NCI-H1694 treated with DMSO at 0.1 percent for 48 hours (cell line): ENCODE data around the gene SCAPER.

Source experiments
- DNase-seq: peaks from one replicate; lab custom pipeline; 2025; lab: John Stamatoyannopoulos, UW

SCAPER gene

GRCh38 chr15:76426941-76427340 is 478.2 kb downstream of the SCAPER start:
- DNase-seq, result no peak

GRCh38 chr15:76418352-76419140 is 486.6 kb downstream of the SCAPER start:
- no peak for DNase-seq

DNA sequence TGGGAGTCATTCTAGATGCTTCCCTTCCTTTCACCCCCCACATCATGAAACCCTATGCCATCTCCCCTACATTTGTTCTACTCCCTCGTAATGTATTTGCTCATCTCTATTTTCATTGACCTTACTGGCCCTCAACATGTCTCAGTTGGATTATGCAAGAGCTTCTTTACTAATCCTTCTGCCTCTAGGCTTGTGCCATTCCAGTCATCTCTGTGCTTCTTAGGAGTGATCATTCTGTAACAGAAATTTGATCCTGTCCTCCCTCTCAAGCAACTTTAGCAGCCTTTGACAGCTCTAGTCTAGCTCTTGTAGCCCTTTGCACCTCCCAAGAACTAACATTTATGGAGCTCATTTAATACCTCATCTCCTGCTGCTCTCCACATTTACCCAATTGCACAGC is 503.9 kb downstream of the SCAPER start:
- no peak for DNase-seq

DNA sequence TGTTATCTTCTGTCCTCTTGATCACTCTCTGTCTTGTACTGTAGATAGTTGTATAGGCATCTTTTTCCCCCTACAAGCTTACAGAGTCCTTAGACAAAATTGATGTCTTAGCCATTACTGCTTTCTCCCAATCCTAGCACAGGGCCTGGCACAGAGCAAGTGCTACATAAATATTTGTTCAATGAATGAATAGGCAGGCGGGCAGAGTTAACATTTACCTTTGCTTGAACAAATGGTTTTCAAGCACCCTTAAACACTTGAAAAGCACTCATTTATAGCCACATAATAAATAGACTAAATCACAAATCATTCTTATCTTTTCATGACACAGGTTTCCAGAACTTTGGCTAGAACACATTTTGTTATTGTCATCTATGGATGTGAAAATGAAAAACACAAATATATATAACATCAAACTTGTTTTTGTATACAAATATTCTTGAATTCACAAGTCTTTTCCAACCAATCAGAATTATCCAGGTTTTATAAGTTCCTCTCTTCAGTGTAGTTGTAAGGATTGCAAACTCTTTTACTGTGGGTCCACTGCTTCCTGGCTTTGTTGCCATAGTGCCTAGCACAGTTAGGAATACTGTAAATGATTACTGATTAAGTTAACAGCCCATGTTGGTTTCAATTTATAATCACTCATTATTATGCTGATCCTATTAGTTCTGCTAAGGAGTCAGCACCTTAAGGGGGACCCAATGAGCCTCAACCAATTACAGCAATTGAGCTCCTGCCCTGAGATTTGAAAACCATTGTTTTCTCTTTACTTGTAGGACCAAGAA is 506.6 kb downstream of the SCAPER start:
- DNase-seq, result no peak

DNA sequence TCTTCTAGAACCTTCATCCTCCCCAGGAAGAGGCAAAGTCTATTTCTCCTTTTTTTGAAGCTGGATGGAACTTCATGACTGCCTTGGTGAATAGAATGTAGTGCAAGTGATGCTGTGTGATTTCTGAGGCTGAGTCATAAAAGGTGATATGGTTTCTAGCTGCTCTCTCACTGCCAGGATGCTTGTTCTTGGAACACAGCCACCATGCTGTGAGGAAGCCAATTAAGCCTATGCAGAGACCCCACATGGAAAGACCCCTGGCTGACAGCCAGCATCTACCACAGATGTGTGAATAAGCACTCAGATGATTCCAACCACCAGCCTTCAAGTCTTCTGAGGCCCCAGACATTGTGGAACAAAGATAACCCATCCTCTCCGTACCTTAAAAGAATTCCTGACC is 511.5 kb downstream of the SCAPER start:
- DNase-seq, result peak; percentile 81

GRCh38 chr15:76391847-76392246 is 513.3 kb downstream of the SCAPER start:
- DNase-seq, result no peak

DNA sequence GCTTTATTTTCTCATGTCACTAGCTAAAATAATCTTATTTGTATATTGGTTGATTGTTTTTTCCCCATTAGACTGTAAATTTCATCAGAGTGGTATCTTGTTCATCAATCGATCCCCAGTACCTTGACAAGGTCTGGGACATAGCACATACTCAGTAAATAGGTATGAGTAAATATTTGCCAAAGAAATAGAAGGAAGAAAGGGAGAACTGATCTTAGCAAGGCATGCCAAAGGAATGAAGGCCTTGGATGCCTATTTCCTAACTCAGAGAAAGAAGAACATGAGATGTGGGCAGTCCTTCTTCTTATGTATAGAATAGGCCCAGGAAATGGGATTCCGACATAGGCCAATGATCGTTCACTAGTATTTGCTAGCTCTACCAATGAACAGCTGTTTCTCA is 513.8 kb downstream of the SCAPER start:
- no peak for DNase-seq

- no peak for DNase-seq
These were observed 514.6 kb downstream of the SCAPER start for GRCh38 chr15:76390571-76390970.

DNA sequence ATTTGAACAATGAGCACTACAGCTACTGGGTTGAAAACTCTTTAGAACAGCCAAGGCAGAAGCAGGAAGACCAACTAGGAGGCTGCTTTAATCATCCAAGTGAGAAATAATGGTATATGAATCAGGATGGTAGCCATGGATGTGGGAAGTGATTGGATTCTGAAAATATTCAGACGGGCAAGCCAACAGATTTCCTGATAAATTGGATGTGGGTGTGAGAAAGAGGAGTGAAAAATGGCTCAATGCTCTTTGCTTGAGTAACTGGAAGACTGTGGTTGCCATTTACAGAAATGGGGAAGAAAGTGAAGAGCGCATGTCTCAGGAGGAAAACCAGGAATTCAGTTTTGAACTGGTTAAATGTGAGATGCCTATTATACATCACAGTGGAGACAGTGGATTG is 518.2 kb downstream of the SCAPER start:
- no peak for DNase-seq

GRCh38 chr15:76386178-76386577 is 519.0 kb downstream of the SCAPER start:
- DNase-seq, result no peak

DNA sequence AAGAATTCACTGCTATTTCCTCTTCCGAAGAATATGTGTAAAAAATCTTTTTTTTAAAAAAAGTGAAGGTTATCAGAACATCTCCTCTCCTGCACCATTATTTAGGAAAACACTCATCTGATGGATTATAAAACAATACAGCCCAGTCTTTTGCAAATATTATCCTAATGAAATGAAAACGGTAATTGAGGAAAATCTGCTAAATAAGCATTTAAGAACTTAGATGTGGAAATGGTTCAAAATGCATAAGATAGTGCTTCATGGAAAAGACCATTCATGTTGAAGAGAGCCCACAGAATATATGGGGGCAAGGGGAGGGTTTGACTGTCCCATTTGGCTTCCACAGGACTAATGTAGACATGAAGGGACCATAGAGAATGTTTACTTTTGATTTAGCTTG is 520.7 kb downstream of the SCAPER start:
- DNase-seq, result no peak

- no peak for DNase-seq
These were observed 522.0 kb downstream of the SCAPER start for GRCh38 chr15:76382987-76383728.

- DNase-seq, result no peak
These were observed 523.8 kb downstream of the SCAPER start for GRCh38 chr15:76381366-76381765.

DNA sequence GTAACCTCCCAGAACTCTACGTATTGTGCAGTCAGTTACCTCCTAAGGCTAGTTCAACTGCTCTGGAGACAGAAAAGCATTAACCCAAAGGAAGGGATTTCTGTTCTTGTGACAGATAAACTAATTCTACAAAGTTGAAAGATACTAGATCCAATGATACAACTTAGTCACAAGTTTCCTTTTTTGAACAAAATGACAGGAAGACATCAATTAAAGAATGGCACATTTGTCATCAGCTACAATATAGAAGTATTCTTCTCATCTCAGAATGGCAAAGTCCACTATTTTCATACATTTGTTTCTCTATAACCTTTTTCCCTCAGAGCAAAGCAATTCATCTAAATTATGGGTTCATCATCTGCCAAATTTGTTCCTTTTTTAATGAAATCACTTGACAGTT is 524.9 kb downstream of the SCAPER start:
- no peak for DNase-seq

DNA sequence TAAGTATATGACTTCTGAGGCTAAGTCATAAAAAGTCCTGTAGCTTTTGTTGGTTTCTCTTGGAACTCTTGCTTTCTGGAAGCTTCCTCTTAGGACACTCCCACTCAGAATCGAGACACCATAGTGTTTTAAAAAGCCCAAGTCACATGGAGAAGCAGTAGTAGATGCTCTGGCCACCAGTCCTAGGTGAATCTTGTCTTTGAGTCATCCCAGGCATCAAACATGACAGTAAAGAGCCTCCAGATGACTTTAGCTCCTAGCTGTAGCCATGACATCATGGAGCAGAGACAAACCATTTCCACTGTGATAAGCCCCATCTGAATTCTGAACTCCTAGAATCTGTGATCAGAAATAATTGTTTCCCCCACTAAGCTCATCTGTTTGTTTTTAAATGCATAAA is 526.4 kb downstream of the SCAPER start:
- DNase-seq, result no peak

DNA sequence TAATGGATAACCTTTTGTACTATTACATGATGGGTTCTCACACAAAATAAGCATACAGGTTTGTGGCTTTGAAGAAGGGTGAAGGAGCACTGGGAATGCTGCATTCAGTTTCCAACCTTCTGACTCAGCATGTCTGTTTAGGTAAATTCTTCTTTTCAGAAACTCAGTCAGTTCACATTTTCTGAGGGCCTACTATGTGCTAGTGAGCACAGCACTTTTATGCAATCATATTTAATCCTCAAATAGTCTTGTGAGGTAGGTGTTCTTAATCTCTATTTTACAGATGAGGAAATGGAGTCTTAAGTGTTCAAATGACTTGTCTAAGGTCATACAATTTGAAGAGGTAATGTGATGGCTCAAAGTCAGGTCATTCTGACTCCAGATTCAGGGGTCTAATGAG is 527.4 kb downstream of the SCAPER start:
- DNase-seq, result no peak

DNA sequence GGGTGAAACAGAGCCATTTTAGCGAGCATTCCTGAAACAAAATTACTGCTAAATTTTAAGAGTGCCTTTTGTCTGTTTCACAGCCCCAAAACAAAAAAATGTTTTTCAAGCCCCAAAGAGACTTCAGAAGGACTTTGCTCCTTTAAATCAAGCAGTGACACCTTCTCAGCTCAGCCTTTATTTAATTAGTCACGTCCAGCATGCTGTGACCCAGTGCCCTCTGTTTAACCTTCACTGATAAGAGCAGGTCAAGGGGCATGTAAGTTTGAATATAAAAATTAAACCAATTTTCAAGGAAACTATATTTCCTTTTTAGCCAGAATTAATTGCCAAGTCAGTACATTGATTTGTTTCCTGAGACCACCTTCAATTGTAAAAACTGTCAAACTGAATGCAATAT is 527.9 kb downstream of the SCAPER start:
- no peak for DNase-seq

DNA sequence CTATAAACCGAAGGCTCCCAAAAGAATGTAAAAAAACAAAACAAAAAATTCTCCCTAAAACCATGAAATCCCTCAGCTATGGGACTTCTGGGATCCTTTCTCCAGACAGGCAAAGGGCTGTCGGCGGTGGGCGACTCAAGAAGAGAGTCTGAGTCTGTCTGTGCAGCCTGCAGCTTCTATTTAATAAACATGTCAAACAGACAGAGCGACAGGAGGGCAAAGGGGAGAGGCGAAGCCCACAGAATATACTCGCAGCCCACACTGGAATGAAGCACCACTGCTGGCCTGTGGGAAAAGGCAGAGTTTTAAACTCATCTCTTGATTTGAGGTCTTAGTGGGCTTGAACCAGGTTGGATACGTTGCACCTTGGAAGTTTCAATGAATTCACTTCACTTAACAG is 528.3 kb downstream of the SCAPER start:
- DNase-seq, result no peak

GRCh38 chr15:76376029-76376428 is 529.1 kb downstream of the SCAPER start:
- no peak for DNase-seq

GRCh38 chr15:76368122-76368621 is 537.0 kb downstream of the SCAPER start:
- no peak for DNase-seq

GRCh38 chr15:76366714-76367113 is 538.4 kb downstream of the SCAPER start:
- DNase-seq, result no peak

DNA sequence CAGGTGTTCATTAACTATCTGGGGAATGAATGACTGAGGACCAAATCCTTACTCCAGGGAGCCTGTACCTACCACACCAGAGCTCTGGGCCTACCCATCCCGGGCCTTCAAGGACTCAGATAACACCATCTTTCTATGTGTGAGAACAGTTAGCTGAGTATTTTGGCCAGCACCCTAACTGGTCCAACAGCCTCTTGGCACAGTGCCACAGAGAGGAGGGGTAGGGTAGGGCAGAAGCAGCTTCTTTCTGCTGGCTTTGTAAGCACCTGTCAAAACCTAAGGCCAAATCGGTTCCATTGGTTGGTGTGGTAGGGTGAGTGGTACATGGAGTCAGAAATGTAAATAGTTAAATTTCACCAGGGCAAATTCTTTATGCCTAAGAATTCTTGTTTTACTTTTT is 541.9 kb downstream of the SCAPER start:
- no peak for DNase-seq

GRCh38 chr15:76360416-76360815 is 544.7 kb downstream of the SCAPER start:
- DNase-seq, result no peak
